ENCODE data around the gene ANAPC2.

DNA sequence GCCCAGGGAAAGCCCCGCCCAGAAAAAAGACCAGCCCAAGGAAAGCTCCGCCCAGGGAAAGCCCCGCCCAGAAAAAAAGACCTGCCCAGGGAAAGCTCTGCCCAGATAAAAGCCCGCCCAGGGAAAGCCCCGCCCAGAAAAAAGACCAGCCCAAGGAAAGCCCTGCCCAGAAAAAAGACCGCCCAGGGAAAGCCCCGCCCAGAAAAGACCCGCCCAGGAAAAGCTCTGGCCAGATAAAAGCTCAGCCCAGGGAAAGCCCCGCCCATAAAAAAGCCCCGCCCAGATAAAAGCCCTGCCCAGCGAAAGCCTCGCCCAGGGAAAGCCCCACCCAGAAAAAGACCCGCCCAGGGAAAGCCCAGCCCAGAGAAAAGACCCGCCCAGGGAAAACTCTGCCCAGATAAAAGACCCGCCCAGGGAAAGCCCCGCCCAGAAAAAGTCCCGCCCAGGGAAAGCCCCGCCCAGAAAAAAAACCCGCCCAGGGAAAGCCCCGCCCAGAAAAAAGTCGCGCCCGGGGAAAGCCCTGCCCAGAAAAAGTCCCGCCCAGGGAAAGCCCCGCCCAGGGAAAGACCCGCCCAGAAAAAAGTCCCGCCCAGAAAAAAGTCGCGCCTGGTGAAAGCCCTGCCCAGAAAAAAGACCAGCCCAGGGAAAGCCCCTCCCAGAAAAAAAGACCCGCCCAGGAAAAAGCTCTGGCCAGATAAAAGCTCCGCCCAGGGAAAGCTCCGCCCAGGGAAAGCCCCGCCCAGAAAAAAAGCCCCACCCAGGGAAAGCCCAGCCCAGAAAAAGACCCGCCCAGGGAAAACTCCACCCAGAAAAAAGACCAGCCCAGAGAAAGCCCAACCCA is 37.5 kb downstream of the ANAPC2 start:
- TF ChIP-seq GATA2 (IDR thresholded peaks at IDR 0.05; ENCODE audit: low read depth, low read length) = no peak
- TF ChIP-seq GATA3 (IDR thresholded peaks at IDR 0.05; ENCODE audit: low read depth, low read length) = no peak
